ENCODE data around the gene NFIC.
"Not testable (repeated sequence)": the region's sequence is repeated elsewhere in the genome, so short reads cannot be mapped to it uniquely, and the experiment has no call there.

The NFIC gene

DNA sequence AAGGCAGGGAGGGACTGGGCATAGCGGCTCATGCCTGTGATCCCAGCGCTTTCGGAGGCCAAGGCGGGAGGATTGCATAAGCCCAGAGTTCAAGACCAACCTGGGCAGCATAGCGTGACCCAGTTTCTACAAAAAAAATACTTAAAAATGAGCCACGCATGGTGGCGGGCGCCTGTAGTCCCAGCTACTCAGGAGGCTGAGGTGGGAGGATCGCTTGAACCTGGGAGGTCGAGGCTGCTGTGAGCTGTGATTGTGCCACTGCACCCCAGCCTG is 86.5 kb downstream of the NFIC start:
- not testable (repeated sequence) for DNase-seq (ENCODE audit: low read depth)

- DNase-seq (ENCODE audit: low read depth): no peak
Measured at GRCh38 chr19:3453840-3454239, 87.5 kb downstream of the NFIC start.

GRCh38 chr19:3454656-3455392 is 88.4 kb downstream of the NFIC start:
- no peak for DNase-seq (ENCODE audit: low read depth)

- DNase-seq (ENCODE audit: low read depth): no peak
Measured at GRCh38 chr19:3455393-3455955, 89.1 kb downstream of the NFIC start.

DNA sequence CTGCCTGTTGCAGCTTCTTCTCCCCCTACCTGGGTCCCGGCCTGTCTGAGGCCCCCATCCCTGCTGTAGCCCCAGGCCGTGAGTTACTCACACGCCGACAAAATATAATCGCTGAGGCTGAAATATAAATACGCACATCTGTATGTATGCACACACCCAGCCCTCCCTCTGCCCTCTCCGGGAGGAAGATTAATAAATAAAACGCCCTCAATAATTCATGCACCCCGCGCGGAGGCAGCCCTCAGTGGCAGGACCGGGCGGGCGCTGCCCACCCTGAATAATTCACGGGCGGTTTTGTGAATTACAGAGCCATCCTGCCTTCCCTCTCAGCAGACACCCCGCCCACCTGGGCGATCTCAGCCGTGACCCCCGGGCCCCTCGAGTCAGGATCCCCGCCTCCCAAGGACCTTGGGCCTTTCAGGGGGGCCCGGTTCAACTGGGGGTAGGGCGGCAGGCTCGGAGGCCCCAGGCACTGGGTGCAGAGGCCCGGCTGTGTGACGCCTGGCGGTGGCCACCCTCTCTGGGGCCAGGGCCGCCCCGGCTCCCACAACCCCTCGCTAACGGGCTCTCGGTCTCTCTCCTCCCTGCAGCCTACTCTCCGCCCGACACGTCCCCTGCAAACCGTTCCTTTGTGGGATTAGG is 89.7 kb downstream of the NFIC start:
- DNase-seq (ENCODE audit: low read depth): no peak

DNA sequence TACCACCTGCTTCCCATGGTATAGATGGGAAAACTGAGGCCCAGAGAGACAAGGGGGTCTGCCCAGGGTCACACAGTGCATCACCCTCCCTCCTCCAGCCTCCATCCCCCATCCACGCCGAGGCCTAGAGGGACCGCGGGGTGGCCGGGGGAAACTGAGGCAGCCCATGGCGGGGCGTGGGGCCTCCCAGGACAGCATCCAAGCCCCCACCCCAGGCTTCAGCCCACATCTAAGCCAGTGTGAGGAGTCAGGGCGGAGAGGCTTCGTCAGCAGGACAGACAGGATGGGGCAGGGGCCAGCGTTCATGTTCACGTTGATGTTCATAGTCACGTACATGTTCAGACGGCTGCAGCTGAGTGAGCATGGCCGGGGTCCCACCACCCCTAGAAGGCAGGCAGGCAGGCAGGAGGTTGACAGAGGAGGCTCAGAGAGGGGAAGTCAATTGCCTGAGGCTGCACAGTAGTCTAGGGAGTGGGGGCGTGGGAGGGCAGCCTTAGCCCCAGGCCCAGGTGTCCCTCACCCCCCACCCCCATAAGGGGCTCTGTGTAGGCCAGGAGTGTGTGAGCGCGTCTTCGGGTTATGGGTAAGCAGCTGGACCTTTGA is 90.6 kb downstream of the NFIC start:
- DNase-seq (ENCODE audit: low read depth): no peak

DNA sequence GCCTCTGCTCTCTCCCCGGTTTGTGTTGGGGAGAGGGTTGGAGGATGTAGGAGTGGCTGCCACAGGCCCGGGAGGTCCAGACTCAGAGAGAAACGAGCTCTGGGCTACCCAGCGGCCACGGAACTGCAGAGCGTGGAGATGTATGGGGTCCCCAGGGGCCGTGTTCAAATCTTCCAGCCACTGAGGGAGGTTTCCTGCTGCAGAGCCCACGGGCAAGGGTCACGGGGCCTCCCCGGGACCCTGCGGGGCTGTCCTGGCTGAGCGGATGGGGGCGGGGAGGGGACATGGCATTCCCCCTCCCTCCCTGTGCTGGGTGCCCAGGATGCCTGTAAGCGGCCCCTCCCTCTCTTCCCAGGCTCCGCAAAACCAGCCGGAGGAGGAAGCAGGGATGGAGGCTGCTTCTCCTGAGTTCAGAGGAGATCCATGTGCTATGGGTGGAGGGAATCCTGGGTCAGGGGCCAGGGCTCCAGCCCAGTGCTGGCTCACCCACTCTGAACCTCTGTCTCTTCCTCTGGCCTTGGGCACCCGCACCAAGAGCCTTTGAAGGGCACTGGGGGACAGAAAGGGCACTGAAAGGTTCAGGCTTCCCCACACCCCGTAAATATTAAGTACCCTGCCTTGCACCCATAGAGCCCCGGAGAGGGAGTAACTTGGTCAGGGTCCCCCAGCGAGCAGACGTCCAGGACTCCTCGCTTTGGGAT is 91.3 kb downstream of the NFIC start:
- DNase-seq (ENCODE audit: low read depth): no peak

GRCh38 chr19:3458229-3459088 is 92.1 kb downstream of the NFIC start:
- no peak for DNase-seq (ENCODE audit: low read depth)

GRCh38 chr19:3459089-3459881 is 92.9 kb downstream of the NFIC start:
- no peak for DNase-seq (ENCODE audit: low read depth)

- no peak for DNase-seq (ENCODE audit: low read depth)
Measured at GRCh38 chr19:3459965-3460582, 93.7 kb downstream of the NFIC start.

DNA sequence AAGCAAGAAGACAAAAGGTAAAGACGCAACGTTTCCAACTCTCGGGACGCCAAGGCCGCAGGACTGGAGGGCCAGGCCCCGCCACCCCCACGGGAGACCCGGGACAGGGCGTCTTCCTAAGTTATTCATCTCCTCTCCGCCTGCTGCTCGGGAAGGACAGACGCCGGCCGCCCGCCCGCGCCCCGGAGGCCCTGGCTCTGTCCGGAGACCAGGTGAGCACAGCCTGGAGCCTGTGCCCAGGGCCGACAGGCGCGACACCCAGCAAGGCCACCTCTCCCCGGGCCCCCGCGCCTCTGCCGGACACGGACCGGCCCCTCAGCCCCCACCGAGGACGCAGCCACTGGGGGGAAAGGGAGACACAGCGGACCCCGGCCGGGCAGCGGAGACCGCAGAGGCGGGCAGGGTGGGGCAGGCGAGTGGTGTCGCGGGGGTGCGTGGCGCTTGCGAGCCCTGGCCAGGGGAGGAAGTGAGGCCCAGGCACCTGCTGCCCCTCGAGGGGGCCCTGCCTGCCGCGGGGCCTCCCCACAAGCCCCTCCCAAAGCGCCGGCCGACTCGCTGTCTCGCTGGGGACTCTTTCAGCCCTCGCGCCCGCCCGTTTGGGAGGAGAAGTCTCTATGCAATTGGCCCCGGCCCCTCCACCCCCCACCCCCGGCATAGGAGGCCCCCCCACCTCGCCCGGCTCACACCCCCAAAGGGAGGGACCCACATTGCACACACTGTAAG is 96.8 kb downstream of the NFIC start:
- no peak for DNase-seq (ENCODE audit: low read depth)

GRCh38 chr19:3463714-3464586 is 97.6 kb downstream of the NFIC start:
- DNase-seq (ENCODE audit: low read depth): no peak

GRCh38 chr19:3464587-3465235 is 98.3 kb downstream of the NFIC start:
- no peak for DNase-seq (ENCODE audit: low read depth)

GRCh38 chr19:3465552-3465951 is 99.2 kb downstream of the NFIC start:
- no peak for DNase-seq (ENCODE audit: low read depth)

GRCh38 chr19:3466635-3467034 is 100.3 kb downstream of the NFIC start:
- no peak for DNase-seq (ENCODE audit: low read depth)

DNA sequence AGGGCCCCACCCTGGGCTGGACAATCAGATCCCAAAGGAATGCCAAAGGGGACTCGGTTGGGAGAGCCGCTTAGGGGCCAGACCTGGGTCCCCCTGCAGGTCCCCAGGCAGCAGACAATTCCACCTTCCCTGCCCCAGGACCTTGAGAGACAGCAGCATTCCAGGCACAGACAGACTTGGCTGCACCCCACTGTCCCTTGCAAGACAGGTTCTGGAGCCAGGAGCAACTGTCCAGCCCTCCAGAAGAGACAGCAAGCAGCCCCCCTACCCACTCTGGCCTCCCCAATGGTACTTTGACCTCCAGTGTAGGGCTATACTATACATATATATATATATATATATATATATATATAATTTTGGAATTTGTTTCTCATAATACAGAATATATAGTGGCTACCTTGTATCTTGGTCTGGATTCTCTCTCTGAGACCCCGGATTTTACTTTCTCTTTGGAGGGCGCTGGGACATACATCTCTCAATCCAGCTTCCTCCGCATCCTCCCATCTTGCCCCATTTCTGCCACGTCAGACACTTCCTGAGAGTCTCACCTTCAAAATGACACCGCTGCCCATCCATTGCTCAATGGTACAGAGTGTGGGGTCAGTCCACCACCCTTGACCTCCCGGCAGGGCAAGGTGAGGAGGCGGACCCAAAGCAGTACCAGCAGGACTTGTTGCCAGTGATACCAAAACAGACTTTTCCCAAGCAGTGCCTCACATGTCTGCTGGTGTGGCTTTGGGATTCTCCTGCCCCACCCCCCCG is 101.2 kb downstream of the NFIC start:
- DNase-seq (ENCODE audit: low read depth): no peak

GRCh38 chr19:3468211-3468610 is 101.8 kb downstream of the NFIC start:
- DNase-seq (ENCODE audit: low read depth): no peak

All from stimulated activated CD8-positive, alpha-beta memory T cell treated with anti-CD3 and anti-CD28 coated beads, Interleukin-4, amount 100 ng/mL, for 24 hours (primary cell).